Measurements from ENCODE around the gene WSB1.

DNA sequence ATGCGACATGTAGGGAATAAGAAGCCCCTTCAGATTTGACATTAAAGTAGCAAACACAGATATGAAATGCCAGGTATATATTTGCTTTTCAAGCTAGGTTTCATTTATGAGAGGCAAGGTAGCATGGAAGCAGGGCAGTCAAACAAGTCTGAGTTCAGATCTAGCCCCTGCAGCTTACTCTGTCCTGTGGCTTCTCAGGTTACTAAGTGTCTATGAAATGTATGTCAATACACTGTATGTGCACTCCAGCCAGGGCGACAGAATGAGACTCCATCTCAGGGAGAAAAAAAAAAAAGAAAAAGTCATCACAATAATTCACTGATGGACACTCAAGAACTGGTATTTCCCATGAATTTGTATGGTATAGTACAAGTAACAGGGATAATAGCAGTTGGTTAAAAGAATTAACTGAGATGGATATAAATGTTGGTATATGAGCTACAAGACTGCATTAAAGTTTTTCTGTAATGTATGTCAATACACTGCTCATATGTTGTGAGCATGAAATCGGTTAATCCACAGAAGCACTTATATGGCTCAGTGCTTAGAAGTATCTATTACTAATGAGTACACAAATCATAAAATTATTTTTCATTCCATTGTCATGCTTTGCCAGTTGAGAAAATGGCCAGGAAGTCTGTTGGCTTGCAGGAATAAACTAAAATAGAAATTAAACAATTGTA, 2.9 kb upstream of the WSB1 start:
- TF ChIP-seq POLR2AphosphoS5 (IDR thresholded peaks at IDR 0.05; ENCODE audit: borderline replicate concordance, low read depth, low read length): no peak
- no peak for TF ChIP-seq EZH2 (IDR thresholded peaks at IDR 0.05)

Measured in SK-N-MC (cell line).